Calu3 (cell line): Measurements from ENCODE around the gene SEMA5A. TPM values are rescaled to one million over a fixed set of nuclear protein-coding genes. Genes with fewer than 3 reads are reported as not detected.

ENCODE experiments used
- BruUV-seq: library from RNA; stranded (reverse); fragments of 400-500 nt; replicated peaks from 2 replicates; lab custom pipeline; 2021; lab: Mats Ljungman, UMichigan
- CTCF ChIA-PET: fragments of 300-600 bp; sonication (Branson Sonifier 250); formaldehyde crosslinking; loops from one replicate; lab custom pipeline; 2022; ENCODE audit warnings: antibody characterized with exemption; lab: Charles Lee
- DNase-seq: peaks from one replicate; pipeline ENCODE4 v3.0.0; 2022
- H3K27ac Mint-ChIP-seq: one replicate; pipeline ENCODE4 v1.8.0; 2022; ENCODE audit warnings: mixed read lengths; ENCODE audit not compliant: unreplicated experiment
- H3K27me3 Mint-ChIP-seq: one replicate; pipeline ENCODE4 v1.8.0; 2022; ENCODE audit warnings: mixed read lengths; ENCODE audit not compliant: unreplicated experiment
- H3K36me3 Mint-ChIP-seq: one replicate; pipeline ENCODE4 v1.8.0; 2022; ENCODE audit warnings: mild to moderate bottlenecking, moderate library complexity, mixed read lengths; ENCODE audit not compliant: insufficient read depth, unreplicated experiment
- H3K4me1 Mint-ChIP-seq: one replicate; pipeline ENCODE4 v1.8.0; 2022; ENCODE audit warnings: mild to moderate bottlenecking, low read depth, mixed read lengths; ENCODE audit not compliant: unreplicated experiment
- H3K4me3 Mint-ChIP-seq: one replicate; pipeline ENCODE4 v1.8.0; 2022; ENCODE audit warnings: mild to moderate bottlenecking, low read depth, moderate library complexity, mixed read lengths; ENCODE audit not compliant: unreplicated experiment
- H3K9me3 Mint-ChIP-seq: one replicate; pipeline ENCODE4 v1.8.0; 2022; ENCODE audit warnings: low read depth, mixed read lengths; ENCODE audit not compliant: unreplicated experiment
- CTCF ChIP-seq: fragments of 200-600 bp; IDR thresholded peaks from one replicate; pipeline ENCODE4 v1.8.0; 2022; ENCODE audit warnings: antibody characterized with exemption; ENCODE audit not compliant: unreplicated experiment
- intact Hi-C: fragments of 100-400 bp; cut with micrococcal nuclease; formaldehyde crosslinking; loops from one replicate; pipeline ENCODE4 v1.10.0; 2022; ENCODE audit not compliant: unreplicated experiment
- total RNA-seq: library from RNA; stranded (reverse); gene quantifications from 2 replicates; pipeline ENCODE4 v1.2.3, GENCODE V29; 2022

Gene SEMA5A
- total RNA-seq, 1 experiment from 2014 or later, result 0.52 TPM

- intact Hi-C loops, result no loop called here
Measured at GRCh38 chr5:9160747-9161146, 385.1 kb downstream of the SEMA5A start.

GRCh38 chr5:9157811-9158210, 388.1 kb downstream of the SEMA5A start:
- Mint-ChIP-seq H3K27ac (no peak overlapping the region), H3K36me3 (no peaks in the 10 kb centered on the region), H3K27me3 (no peaks in the 10 kb centered on the region), H3K4me1 (no peaks in the 10 kb centered on the region), H3K4me3 (no peak overlapping the region), H3K9me3 (no peaks in the 10 kb centered on the region)
- intact Hi-C loops, result no loop called here
- no peak for DNase-seq
- no peak for TF ChIP-seq CTCF
- BruUV-seq, result no TSS peak
- CTCF ChIA-PET, result no interaction called here

More at GRCh38 chr5:9160747-9161146, 385.1 kb downstream of the SEMA5A start:
- Mint-ChIP-seq H3K9me3 (no peaks in the 10 kb centered on the region), H3K4me1 (no peaks in the 10 kb centered on the region), H3K27me3 (no peaks in the 10 kb centered on the region), H3K27ac (no peak overlapping the region), H3K4me3 (no peak overlapping the region), H3K36me3 (no peaks in the 10 kb centered on the region)
- no TSS peak for BruUV-seq
- CTCF ChIA-PET, result no interaction called here
- no peak for DNase-seq
- no peak for TF ChIP-seq CTCF

GRCh38 chr5:9157020-9157419, 388.9 kb downstream of the SEMA5A start:
- H3K4me1 Mint-ChIP-seq, result no peaks in the 10 kb centered on the region
- no TSS peak for BruUV-seq
- no peak overlapping the region for H3K27ac Mint-ChIP-seq
- no peak for DNase-seq
- no peaks in the 10 kb centered on the region for H3K27me3 Mint-ChIP-seq
- CTCF ChIA-PET, result no interaction called here
- no peaks in the 10 kb centered on the region for H3K36me3 Mint-ChIP-seq
- TF ChIP-seq CTCF, result no peak
- intact Hi-C loops, result no loop called here
- no peak overlapping the region for H3K4me3 Mint-ChIP-seq
- no peaks in the 10 kb centered on the region for H3K9me3 Mint-ChIP-seq

DNA sequence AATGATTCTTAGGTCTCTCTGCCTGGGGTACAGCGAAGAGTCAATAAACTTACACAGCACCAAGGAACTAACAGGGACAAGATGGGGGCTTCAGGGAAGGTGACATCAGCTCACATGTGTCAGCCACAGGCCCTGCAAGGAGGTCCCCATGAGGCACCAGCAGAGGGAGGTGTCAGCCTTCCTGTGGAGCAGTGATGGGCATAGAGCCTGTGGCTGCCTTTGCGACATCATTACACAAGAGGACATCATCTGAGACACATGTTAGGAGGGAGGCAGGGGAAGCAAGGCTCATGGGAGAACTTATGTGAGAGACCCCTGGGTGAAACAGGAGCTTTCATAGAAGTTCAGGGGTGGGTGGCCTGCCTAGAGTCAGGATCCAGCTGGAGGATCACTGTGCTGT, 389.6 kb downstream of the SEMA5A start:
- H3K27me3 Mint-ChIP-seq, result no peaks in the 10 kb centered on the region
- intact Hi-C loops, result no loop called here
- peak; percentile 30 for DNase-seq
- no peak for TF ChIP-seq CTCF
- H3K4me1 Mint-ChIP-seq, result no peaks in the 10 kb centered on the region
- H3K4me3 Mint-ChIP-seq, result no peak overlapping the region
- H3K9me3 Mint-ChIP-seq, result no peaks in the 10 kb centered on the region
- no peaks in the 10 kb centered on the region for H3K36me3 Mint-ChIP-seq
- no TSS peak for BruUV-seq
- CTCF ChIA-PET, result no interaction called here
- no peak overlapping the region for H3K27ac Mint-ChIP-seq
